HK-2 (cell line): ENCODE measurements around the gene DOK6.

Experiments used
- DNase-seq: peaks from one replicate; pipeline ENCODE4 v3.0.0-alpha.2; 2018; ENCODE audit not compliant: unreplicated experiment

Gene DOK6

GRCh38 chr18:69539404-69539803 lies 138.7 kb downstream of the DOK6 start:
- no peak for DNase-seq

DNA sequence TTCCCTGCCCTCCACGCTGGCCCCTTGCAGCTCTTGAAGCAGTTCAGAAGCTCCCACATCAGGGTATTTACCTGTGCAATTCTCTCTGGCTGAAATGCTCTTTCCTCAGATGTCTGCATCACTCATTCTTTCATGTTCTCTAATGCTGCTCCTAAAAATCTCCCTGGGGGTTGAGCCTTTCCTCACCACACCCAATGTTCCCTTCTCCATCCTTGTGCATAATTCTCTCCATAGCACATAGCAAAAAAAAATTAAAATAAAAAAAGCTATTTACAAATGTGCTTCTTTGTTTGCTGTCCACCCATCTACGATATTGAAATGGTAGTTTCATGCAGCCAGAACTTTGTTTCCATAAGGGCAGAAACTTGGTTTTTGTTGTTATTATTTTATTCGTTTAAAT lies 155.5 kb downstream of the DOK6 start:
- no peak for DNase-seq

- no peak for DNase-seq
These were observed 156.6 kb downstream of the DOK6 start for GRCh38 chr18:69557282-69557681.

DNA sequence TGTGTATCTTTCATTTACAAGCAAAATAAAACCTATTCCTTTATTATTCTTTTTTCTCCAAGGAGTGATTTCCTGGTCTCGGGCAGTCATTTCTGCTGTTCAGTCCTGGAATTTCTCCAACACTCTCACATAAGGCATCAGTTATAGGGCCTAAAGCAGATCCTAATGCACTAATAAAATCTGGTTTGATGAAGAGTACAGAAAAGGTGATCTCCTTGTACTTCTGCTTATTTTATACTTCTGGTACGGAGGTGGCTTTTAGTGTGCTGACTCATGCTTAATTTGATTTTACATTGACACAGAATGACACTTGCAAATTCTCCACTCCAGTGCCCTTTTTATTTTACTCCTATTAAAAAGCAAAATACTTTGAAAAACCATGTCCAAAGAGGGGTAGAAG lies 157.4 kb downstream of the DOK6 start:
- no peak for DNase-seq

DNA sequence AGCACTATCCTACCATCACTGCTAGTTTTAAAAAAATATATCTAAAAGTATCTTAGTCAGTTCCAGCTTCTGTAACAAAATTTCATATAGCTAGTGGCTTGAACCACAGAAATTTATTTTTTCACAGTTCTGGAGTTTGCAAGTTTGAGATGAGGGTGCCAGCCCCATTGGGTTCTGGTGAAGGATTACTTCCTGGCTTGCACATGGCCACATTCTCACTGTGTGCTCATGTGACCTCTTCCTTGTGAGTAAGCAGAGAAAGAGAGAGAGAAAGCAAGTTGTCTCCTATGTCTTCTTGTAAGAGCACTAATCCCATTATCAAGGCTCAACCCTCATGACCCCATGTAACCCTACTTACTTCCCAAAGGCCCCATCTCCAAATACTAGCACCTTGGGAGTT lies 158.9 kb downstream of the DOK6 start:
- DNase-seq = no peak

- no peak for DNase-seq
These were observed 163.9 kb downstream of the DOK6 start for GRCh38 chr18:69564602-69565001.

- DNase-seq = no peak
These were observed 167.3 kb downstream of the DOK6 start for GRCh38 chr18:69567813-69568488.

- DNase-seq = no peak
These were observed 168.4 kb downstream of the DOK6 start for GRCh38 chr18:69569133-69569532.

GRCh38 chr18:69574401-69574800 lies 173.7 kb downstream of the DOK6 start:
- DNase-seq = no peak

DNA sequence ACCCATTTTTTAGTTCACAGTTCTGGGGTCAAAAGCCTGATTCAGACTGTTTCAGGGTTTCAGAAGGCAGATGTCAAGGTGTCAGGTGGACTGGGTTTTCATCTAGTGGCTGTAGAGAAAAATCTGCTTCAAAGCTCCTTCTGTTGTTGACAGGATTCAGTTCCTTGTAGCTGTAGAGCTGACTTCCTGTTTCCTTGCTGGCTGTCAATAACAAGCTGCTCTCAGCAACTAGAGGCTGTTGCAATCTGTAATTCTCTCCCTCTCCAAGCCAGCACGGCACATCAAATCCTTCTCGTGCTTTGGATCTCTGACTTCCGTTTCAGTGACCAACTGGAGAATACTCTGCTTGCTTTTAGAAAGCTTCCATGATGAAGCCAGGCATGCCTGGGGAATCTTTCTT lies 179.4 kb downstream of the DOK6 start:
- no peak for DNase-seq

- DNase-seq = no peak
These were observed 183.7 kb downstream of the DOK6 start for GRCh38 chr18:69584429-69584828.

DNA sequence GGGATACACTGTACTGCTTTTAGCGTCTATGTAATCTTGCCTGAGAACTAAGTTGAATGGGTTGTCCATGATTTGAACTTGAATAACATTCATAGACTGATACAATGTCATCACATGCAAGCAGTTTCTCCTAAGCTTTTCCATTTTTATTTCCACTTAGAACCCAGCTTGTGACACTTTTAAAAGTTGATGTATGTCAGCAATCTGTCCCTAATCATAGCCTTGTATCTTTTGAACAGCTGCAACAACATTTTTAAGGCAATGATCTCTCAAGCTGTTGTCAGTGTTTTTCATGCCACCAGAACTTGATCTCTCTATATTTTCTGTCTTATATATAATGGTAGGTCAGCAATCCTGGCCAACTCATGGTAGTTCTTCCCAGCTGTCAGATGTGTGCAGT lies 185.0 kb downstream of the DOK6 start:
- DNase-seq = no peak

GRCh38 chr18:69586537-69586936 lies 185.8 kb downstream of the DOK6 start:
- no peak for DNase-seq

- DNase-seq = no peak
These were observed 187.6 kb downstream of the DOK6 start for GRCh38 chr18:69588301-69588700.

- DNase-seq = no peak
These were observed 189.5 kb downstream of the DOK6 start for GRCh38 chr18:69590150-69590549.

DNA sequence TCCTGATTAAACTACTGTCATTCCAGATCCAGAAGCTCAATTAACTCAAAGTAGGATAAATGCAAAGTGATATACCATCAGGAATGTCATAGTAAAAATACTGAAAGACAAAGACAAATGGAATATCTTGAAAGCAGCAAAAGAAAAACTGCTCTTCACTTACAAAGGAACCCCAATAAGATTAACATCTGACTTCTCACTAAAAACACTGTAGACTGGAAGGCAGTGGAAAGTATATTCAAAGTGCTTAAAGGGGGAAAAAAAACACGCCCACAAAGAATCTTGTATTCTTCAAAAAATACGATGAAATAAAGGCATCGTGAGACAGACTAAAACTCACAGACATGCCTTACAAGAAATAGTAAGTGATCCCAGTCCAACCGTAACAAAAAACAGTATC lies 195.7 kb downstream of the DOK6 start:
- no peak for DNase-seq

GRCh38 chr18:69597561-69597960 lies 196.9 kb downstream of the DOK6 start:
- no peak for DNase-seq

DNA sequence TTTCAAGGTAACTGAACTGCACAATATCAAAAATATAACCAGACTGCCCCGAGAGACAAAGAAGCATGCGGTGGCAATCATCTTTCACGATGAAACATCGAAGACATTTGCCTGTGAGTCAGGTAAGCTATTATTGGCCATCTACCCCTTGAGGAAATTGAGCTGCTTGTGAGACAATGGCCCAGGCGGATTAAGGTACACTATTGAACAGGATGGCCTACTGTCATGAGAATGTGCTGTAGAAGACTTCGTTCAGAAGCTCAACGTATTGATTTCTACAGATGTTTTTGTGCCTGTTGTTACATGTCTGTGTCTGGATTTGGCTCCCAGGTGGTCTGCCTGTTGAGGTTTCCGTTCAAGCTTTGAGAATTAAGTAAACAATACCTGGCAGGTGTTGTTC lies 198.7 kb downstream of the DOK6 start:
- DNase-seq = no peak

GRCh38 chr18:69612242-69612641 lies 211.6 kb downstream of the DOK6 start:
- no peak for DNase-seq

GRCh38 chr18:69616114-69616513 lies 215.4 kb downstream of the DOK6 start:
- DNase-seq = no peak

DNA sequence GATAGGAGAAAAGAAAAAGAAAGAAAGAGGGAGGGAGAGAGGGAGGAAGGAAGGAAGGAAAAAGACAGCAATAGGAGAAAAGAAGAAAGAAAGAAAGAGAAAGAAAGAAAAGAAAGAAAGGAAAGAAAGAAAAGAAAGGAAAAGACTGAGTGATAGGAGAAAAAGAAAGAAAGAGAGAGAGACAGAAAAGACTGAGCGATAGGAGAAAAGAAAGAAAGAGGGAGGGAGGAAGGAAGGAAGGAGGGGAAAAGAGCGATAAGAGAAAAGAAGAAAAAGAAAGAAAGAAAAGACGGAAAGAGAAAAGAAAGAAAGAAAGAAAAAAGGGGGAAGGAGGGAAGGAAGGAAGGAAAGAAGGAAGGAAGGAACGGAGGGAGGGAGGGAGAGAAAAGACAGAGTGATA lies 216.7 kb downstream of the DOK6 start:
- no peak for DNase-seq

DNA sequence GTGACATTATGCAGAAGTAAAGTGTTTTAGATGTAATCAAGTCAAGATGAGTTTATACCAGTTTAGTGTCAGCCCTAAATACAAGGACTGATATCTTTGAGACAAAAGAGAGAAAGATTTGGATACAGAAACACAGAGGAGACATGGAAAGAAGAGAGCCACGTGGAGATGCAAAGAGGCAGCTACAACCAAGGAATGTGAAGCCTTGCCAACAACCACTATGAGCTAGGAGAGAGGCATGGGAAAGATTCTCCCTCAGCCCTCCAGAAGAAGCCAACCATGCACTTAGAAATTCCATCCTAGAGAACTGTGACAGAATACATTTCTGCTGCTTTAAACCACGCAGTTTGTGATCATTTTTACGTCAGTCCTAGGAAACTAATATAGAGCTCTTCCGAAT lies 217.2 kb downstream of the DOK6 start:
- DNase-seq = no peak

- DNase-seq = no peak
These were observed 221.5 kb downstream of the DOK6 start for GRCh38 chr18:69622184-69622583.

DNA sequence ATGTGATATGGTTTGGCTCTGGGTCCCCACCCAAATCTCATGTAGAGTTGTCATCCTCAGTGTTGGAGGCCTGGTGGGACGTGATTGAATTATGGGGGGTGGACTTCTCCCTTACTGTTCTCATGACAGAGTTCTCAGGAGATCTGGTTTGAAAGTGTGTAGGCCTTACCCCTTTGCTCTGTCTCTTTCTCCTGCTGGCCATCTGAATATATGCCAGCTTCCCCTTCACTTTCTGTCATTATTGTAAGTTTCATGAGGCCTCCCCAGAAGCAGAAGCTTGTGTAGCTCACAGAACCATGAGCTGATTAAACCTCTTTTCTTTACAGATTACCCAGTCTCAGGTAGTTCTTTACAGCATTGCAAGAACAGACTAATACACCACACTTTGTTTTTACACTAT lies 222.3 kb downstream of the DOK6 start:
- DNase-seq = no peak
